Dedifferentiated amniotic fluid mesenchymal stem cell (primary cell): ENCODE measurements around the gene RELT.

Experiments used
- DNase-seq: peaks from one replicate; pipeline ENCODE4 v3.0.0-alpha.2; 2016; ENCODE audit errors: extremely low spot score

The RELT gene

GRCh38 chr11:73347067-73347466 lies 29.1 kb upstream of the RELT start:
- DNase-seq: no peak

DNA sequence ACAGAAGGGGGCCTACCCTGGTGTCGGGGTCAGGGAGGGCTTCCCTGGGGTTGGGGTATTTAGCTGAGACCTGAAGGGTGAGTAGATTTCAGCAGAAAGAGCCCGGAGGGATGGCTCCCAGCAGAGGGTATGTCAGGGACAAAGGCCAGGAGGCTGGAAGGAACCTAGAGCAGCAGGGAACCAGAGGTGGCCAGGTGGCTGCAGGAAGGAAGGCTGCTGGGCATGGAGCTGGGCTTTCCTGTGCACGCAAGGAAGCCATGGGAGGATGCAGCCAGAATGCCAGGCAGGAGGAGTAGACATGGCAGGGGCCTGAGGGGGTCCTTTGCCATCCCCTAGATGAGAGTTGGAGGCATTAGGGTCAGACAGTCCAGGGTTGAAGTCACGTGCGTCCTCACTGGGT lies 27.4 kb upstream of the RELT start:
- no peak for DNase-seq

DNA sequence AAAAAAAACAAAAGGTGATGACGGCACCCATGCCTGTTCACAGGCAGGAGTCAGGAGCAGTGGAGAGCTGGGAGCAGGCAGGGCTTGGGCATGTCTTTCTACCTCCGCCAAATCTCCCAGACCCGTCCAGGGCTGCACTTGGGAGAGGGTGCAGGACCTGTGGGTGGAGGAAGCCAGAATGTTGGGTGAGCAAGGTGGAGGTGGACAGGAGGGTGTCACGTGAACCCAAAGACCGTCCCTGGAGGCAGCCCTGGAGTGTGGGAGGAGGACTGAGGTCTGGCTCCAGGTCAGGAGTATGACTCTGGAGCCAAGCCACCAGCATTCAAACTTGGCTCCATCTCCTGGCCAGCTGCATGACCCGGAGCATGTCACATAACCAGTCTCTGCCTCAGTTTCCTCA lies 26.6 kb upstream of the RELT start:
- DNase-seq: no peak

- peak; percentile 69 for DNase-seq
Observed at GRCh38 chr11:73350908-73351636, 25.1 kb upstream of the RELT start.

DNA sequence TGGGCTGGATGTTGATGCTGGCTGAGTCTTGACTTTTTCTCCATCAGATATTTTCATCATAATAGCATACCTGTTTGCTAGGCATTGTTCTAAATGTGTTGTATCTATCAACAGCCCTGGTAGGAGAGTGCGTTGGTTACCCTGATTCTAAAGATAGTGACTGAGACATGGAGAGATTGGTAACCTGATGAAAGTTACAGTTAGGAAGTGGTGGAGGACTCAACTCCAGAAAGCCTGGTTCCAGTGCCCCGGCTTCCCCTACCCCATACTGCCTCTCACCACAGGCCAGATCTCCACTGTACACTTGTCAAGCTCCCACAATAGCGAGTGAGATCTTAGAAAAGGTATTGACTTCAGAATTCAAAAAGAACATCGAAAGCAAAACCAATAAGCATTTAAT lies 22.8 kb upstream of the RELT start:
- DNase-seq: no peak

DNA sequence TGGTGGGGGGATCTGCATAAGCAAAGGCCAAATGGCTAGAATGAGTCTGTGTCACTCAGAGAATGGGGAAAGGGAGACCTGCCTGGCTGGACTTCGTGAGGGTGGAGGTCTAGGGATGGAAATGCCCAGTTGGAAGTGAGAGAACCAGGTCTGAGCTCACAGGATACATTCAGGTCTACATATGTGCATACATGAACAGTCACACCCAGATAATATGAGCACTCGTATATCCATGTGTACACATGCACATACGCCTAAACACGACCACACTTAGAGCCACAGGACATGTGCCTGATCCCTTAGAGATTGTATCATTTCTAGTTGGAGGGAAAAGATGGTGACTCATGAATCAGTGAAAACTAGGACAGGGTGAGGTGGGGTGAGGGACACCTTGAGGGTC lies 21.1 kb upstream of the RELT start:
- no peak for DNase-seq

GRCh38 chr11:73356979-73357860 lies 19.0 kb upstream of the RELT start:
- no peak for DNase-seq

DNA sequence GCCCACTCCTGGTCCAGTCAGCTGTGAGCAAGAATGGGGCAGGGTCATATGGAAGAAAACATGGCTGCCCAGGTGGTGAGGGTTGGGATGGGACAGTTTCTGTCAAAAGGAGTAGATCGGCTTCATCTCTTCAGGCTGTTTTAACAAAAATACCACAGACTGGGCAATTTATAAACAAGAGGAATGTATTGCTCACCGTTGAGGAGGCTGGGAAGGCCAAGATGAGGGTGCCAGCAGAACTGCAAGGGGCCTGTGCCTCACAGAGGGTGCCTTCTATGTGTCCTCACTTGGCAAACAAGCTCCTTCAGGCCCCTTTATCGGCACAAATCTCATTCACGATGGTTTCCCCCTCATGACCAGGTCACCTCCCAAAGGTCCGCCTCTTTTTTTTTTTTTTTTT lies 18.1 kb upstream of the RELT start:
- DNase-seq: no peak

DNA sequence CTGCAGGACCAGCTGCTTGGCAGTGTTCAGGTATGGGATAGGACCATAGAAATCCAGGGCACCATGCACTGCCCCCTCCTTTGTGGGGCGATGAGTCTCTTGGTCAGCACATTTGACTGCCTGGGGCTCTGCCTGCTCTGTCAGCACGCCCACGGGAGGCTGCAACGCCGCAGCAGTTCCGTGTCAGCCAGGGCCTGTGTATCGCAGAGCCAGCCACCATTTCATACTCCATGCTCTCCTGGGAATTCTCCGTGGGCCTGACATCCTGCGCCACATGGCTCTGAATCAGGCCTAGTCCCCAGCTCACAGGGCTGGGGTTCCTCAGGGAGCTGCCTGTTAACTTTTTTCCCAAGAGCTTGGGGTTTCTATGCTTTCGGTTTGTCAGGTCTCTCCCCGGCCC lies 16.9 kb upstream of the RELT start:
- no peak for DNase-seq

DNA sequence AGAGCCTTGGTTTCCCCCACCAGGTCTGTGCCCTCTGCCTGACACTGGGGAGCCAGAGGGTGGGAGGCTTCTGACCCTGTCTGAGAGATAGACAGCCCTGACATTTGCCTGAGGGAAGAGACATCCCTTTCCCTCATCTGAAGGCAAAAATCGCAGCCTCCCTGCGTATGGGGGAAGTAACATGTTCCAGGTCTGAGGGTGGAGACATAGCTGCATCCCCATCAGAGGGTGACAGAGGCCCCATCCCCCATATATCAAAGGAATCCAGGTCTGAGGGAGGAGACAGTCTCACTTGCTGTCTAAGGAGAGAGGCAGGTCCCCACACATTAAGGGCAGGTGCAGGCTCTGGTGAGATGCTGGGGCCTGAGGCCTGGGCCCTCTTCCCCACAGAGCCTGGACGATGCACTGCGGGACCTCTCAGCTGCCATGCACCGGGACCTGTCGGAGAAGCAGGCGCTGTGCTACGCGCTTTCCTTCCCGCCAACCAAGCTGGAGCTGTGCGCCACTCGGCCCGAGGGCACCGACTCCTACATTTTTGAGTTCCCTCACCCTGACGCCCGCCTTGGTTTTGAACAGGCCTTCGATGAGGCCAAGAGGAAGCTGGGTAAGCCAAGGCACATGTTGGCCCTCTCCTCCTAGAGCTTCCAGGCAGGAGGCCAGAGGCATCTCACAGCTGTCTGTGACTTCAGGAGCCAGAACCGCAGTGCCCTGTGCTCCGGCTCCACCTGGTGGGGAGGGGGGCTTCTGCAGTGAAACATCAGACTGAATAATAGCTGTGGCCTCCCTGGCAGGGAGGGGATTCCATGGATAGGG lies 16.1 kb upstream of the RELT start:
- no peak for DNase-seq

DNA sequence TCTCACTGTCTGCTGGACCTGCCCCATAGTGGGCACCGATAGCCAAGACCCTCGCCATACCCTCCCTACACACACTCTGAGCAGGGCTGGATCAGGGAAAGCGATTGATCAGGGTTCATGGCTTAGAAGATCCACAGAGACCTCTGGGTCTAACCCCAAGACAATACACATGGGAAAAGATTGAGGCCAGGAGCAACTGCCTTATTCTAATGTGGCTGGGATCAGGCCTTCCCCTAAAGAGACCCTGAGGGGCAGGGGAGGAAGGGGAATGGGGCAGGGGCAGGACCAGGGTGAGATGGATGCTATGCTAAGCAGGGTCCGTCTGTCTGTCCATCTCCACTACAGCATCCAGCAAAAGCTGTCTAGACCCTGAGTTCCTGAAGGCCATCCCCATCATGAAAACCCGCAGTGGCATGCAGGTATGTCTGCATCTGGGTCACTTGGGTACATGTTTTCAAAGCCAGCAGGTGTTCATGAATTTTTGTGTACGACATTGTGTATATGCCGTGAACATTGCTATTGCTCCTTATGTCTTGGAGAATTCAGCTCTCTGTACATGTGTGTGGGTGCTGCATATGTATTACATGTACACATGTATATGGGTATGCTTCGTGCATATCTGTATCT lies 15.3 kb upstream of the RELT start:
- no peak for DNase-seq

- no peak for DNase-seq
Observed at GRCh38 chr11:73361953-73362776, 14.0 kb upstream of the RELT start.

- DNase-seq: no peak
Observed at GRCh38 chr11:73363147-73363546, 13.1 kb upstream of the RELT start.

- DNase-seq: no peak
Observed at GRCh38 chr11:73365352-73366264, 10.6 kb upstream of the RELT start.

GRCh38 chr11:73366265-73366610 lies 10.0 kb upstream of the RELT start:
- DNase-seq: no peak

GRCh38 chr11:73366953-73367352 lies 9.2 kb upstream of the RELT start:
- no peak for DNase-seq

- DNase-seq: no peak
Observed at GRCh38 chr11:73367482-73368024, 8.6 kb upstream of the RELT start.

- DNase-seq: no peak
Observed at GRCh38 chr11:73372375-73372993, 3.7 kb upstream of the RELT start.

GRCh38 chr11:73374151-73374550 lies 2.0 kb upstream of the RELT start:
- DNase-seq: no peak
